ENCODE results near the gene BTBD1.
A peak's percentile ranks its signal among the peaks of the same experiment; 100 is the strongest.

BTBD1 gene

DNA sequence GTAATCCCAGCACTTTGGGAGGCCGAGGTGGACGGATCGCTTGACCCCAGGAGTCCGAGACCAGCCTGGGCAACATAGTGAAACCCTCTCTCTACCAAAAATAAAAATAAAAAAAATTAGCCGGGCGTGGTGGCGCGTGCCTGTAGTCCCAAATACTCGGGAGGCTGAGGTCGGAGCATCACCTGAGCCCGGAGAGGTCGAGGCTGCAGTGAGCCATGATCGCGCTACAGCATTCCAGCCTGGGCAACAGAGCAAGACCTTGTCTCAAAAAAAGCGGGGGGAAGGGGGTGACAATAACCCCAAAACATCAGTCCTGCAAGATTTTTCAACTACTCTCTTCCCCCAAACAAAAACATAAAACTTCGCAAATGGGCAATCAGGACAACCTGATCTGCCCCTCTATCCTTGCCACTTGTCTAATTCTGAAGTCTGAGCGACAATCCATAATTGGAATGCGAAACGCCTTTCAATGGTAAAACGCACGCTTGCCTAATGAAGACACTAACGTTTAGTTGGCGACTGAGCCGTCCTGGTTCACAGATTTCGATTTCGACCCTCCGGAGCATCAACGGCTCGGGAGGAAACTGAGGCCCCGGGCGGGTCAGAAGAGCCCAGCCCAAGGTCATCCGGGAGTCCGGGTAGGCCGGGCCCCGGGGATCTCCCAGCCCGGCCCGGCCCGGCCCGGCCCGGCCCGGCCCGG is 868 bp downstream of the BTBD1 start:
- TF ChIP-seq, protein P1, sequence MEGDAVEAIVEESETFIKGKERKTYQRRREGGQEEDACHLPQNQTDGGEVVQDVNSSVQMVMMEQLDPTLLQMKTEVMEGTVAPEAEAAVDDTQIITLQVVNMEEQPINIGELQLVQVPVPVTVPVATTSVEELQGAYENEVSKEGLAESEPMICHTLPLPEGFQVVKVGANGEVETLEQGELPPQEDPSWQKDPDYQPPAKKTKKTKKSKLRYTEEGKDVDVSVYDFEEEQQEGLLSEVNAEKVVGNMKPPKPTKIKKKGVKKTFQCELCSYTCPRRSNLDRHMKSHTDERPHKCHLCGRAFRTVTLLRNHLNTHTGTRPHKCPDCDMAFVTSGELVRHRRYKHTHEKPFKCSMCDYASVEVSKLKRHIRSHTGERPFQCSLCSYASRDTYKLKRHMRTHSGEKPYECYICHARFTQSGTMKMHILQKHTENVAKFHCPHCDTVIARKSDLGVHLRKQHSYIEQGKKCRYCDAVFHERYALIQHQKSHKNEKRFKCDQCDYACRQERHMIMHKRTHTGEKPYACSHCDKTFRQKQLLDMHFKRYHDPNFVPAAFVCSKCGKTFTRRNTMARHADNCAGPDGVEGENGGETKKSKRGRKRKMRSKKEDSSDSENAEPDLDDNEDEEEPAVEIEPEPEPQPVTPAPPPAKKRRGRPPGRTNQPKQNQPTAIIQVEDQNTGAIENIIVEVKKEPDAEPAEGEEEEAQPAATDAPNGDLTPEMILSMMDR (IDR thresholded peaks at IDR 0.05; ENCODE audit: borderline replicate concordance, control extremely low read depth, extremely low read depth, insufficient read depth, missing control alignments): no peak
- in situ Hi-C loops (cut with MboI; ENCODE audit: low sequenced_read_pairs, unreplicated experiment): no loop called here
- no peak for DNase-seq (ENCODE audit: low spot score)

DNA sequence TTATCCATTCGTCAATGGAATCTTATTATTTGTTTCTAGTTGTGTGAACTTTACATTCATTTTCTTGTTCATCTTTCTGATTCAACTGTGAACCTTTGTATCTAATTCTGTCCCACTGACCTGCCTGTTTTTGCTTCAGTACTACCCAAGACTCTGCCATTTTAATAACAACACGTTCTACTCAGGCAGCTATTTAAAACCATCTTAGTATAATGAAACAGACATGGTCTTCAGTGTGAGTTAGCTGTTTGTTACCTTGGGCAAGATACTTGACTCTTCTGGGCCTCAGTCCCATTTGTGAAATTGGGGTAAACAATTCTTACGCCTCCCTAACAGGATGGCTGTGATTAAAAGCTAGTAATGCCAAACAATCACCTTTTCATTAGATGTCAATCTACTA is 1.6 kb downstream of the BTBD1 start:
- DNase-seq (ENCODE audit: low spot score): no peak
- in situ Hi-C loops (cut with MboI; ENCODE audit: low sequenced_read_pairs, unreplicated experiment): no loop called here
- TF ChIP-seq, protein P1 (IDR thresholded peaks at IDR 0.05; ENCODE audit: borderline replicate concordance, control extremely low read depth, extremely low read depth, insufficient read depth, missing control alignments): no peak

DNA sequence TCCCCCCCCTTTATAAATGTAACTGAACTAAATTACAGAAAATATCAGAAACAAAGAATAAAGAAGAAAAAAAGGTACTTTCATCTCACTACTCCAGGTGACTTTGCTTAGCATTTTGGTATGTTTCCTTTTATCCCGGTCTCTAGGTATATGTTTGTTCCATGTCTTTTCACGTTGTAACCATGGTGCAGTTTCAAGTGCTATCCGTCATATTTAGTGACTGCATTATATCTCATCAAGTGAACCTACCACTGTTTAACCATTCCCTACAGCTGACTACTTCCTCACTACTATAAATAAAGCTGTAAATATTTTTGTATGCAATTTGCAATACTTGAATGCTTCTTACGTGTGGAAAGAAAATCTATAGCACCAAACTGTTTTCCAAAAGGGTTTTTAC is 2.2 kb downstream of the BTBD1 start:
- no peak for DNase-seq (ENCODE audit: low spot score)
- TF ChIP-seq, protein P1 (IDR thresholded peaks at IDR 0.05; ENCODE audit: borderline replicate concordance, control extremely low read depth, extremely low read depth, insufficient read depth, missing control alignments): no peak
- in situ Hi-C loops (cut with MboI; ENCODE audit: low sequenced_read_pairs, unreplicated experiment): no loop called here

DNA sequence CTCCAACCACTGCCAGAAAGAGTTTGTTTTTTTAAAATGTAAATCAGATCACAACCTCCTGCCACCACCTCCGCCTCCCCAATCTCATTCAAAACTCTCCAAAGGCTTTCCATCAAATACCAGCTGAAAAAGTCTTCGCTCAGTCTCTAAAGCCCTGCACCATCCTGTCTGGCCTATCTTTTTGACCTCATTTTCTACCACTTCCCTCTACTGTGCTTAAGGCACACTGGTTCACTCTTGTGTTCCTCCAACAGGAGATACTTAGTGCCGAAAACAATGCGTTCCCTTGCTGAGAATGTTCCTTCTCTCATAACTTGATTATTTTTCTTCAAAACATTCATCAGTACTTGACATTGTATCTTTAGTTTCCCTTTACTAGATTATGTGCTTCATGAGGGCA is 3.5 kb downstream of the BTBD1 start:
- in situ Hi-C loops (cut with MboI; ENCODE audit: low sequenced_read_pairs, unreplicated experiment): no loop called here
- TF ChIP-seq, protein P1 (IDR thresholded peaks at IDR 0.05; ENCODE audit: borderline replicate concordance, control extremely low read depth, extremely low read depth, insufficient read depth, missing control alignments): no peak
- DNase-seq (ENCODE audit: low spot score): no peak

DNA sequence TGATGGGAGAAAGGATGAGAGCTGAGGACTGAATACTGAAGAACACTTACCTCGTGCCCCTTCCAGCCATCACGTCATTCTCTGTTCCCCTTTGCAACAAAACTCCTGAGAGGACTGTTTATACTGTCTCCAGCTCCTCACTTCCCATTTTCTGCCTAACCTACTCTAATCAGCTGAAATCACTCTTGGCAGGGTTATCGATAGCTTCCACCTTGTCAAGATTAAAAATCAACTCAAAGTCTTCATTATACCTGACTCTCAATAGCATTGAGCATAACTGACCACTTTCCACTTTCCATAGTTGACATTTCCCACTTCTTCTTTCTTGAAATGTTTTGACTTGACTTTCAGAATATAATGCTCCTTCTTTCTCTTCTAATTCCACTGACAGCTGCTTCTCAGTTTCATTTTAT is 4.3 kb downstream of the BTBD1 start:
- in situ Hi-C loops (cut with MboI; ENCODE audit: low sequenced_read_pairs, unreplicated experiment): no loop called here
- TF ChIP-seq, protein P1 (IDR thresholded peaks at IDR 0.05; ENCODE audit: borderline replicate concordance, control extremely low read depth, extremely low read depth, insufficient read depth, missing control alignments): no peak
- peak; percentile 34 for DNase-seq (ENCODE audit: low spot score)

DNA sequence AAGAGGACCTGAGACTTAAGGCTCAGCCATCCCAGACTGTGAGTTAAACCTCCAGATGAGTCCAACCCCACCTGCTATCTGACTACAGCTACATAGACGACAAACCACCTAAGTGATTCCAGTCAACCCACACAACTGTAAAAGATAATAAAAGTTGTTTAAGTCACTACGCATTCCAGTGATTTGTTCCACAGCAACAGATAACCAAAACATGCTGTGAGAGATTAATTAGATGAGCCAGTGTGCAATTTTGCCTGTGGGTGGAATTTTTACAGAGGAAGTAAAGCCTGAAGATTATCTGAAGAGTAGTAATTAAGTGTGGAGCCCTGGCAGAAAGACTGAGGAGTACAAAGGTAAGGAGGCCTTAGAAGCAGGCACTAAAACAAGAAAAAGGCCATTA is 5.4 kb downstream of the BTBD1 start:
- in situ Hi-C loops (cut with MboI; ENCODE audit: low sequenced_read_pairs, unreplicated experiment): no loop called here
- DNase-seq (ENCODE audit: low spot score): no peak
- TF ChIP-seq, protein P1 (IDR thresholded peaks at IDR 0.05; ENCODE audit: borderline replicate concordance, control extremely low read depth, extremely low read depth, insufficient read depth, missing control alignments): no peak

All from GM13976 (cell line).